GM12801 (cell line): Measurements from ENCODE around the gene HSPA12B.

Experiments
- CTCF ChIP-seq: IDR thresholded peaks from one replicate; pipeline ENCODE4 v1.5.1; 2011; ENCODE audit warnings: control low read depth; ENCODE audit not compliant: insufficient read length; ENCODE audit errors: extremely low read depth

The HSPA12B gene

GRCh38 chr20:3691306-3691705, 41.2 kb upstream of the HSPA12B start:
- no peak for TF ChIP-seq CTCF

GRCh38 chr20:3691897-3692296, 40.6 kb upstream of the HSPA12B start:
- no peak for TF ChIP-seq CTCF

GRCh38 chr20:3692706-3693294, 39.7 kb upstream of the HSPA12B start:
- TF ChIP-seq CTCF, result no peak

- TF ChIP-seq CTCF, result no peak
These were observed 39.1 kb upstream of the HSPA12B start for GRCh38 chr20:3693376-3693775.

- no peak for TF ChIP-seq CTCF
These were observed 37.6 kb upstream of the HSPA12B start for GRCh38 chr20:3694864-3695263.

GRCh38 chr20:3696200-3696599, 36.3 kb upstream of the HSPA12B start:
- no peak for TF ChIP-seq CTCF

GRCh38 chr20:3696745-3697587, 35.5 kb upstream of the HSPA12B start:
- no peak for TF ChIP-seq CTCF
